Ectodermal cell (in vitro differentiated cells): Measurements from ENCODE around the gene SIGLEC5.
"Not testable (repeated sequence)": the region's sequence is repeated elsewhere in the genome, so short reads cannot be mapped to it uniquely, and the experiment has no call there.

Experiments used
- H3K27ac ChIP-seq: 2 replicates; pipeline ENCODE4 v1.7.0; 2013; ENCODE audit warnings: mild to moderate bottlenecking, low read depth, low read length; ENCODE audit not compliant: insufficient read depth, poor library complexity, severe bottlenecking
- H3K27me3 ChIP-seq: 2 replicates; pipeline ENCODE4 v1.7.0; 2013; ENCODE audit warnings: mild to moderate bottlenecking, low read length; ENCODE audit not compliant: insufficient read depth, control insufficient read depth, poor library complexity, severe bottlenecking
- H3K36me3 ChIP-seq: one replicate; pipeline ENCODE4 v1.7.0; 2013; ENCODE audit warnings: low read length; ENCODE audit not compliant: control insufficient read depth, insufficient read depth
- H3K4me1 ChIP-seq: one replicate; pipeline ENCODE4 v1.7.0; 2013; ENCODE audit warnings: low read length; ENCODE audit not compliant: control insufficient read depth, insufficient read depth
- H3K4me3 ChIP-seq: 2 replicates; pipeline ENCODE4 v1.7.0; 2013; ENCODE audit warnings: low read depth, low read length, control low read depth; ENCODE audit not compliant: insufficient read depth
- H3K9me3 ChIP-seq: 2 replicates; pipeline ENCODE4 v1.7.0; 2013; ENCODE audit warnings: mild to moderate bottlenecking, low read length, moderate library complexity; ENCODE audit not compliant: control insufficient read depth
- WGBS, 2 experiments: methylation state at CpG; one replicate each; pipeline ENCODE4 v1.1.7; 2013; ENCODE audit warnings: missing lambda C conversion rate in 2 of 2; 5-methylcytosine and 5-hydroxymethylcytosine counted together

The SIGLEC5 gene

GRCh38 chr19:51652266-51652665 is 22.1 kb upstream of the SIGLEC5 start:
- no peaks in the 10 kb centered on the region for H3K9me3 ChIP-seq
- H3K27ac ChIP-seq, result no peak overlapping the region
- no peaks in the 10 kb centered on the region for H3K4me1 ChIP-seq
- H3K4me3 ChIP-seq, result no peak overlapping the region
- H3K27me3 ChIP-seq, result no peaks in the 10 kb centered on the region
- WGBS, 2 experiments, result 64 to 68% methylated on average over 4 of the region's 4 CpGs
- no peaks in the 10 kb centered on the region for H3K36me3 ChIP-seq

DNA sequence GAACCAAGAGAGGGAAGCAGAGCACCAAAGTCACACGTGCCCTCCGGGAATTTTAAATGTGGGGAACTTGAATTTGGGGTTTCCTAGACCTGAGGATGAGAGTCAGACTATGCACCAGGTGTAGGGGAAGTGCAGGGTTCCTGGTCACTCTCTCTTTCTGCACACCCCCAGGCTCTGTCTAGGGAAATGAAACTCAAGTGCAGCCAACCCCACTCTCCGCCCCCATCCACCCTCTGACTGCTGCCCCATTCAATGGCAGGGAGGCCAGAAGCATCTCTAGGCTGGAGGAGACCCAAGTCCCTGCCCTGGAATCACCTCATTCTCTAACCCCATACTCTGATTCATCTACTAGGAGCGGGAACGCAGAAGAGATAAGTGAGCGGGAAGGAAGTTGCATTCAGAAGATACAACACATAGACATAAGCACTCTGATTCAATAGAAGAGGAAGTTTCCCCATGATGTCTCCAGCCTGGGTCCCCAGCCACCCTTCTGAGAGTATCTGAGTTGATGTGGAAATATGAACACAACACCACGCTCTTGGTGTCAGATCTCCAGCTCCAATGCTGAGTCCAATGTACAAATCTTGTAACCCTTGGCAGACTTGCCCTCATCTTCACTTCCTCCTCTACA is 21.1 kb upstream of the SIGLEC5 start:
- H3K9me3 ChIP-seq, result no peaks in the 10 kb centered on the region
- H3K27me3 ChIP-seq, result no peaks in the 10 kb centered on the region
- H3K27ac ChIP-seq, result no peak overlapping the region
- no peaks in the 10 kb centered on the region for H3K36me3 ChIP-seq
- no peak overlapping the region for H3K4me3 ChIP-seq
- H3K4me1 ChIP-seq, result no peaks in the 10 kb centered on the region
- 71 to 82% methylated on average over 7 of the region's 7 CpGs for WGBS, 2 experiments

GRCh38 chr19:51647318-51647717 is 17.1 kb upstream of the SIGLEC5 start:
- Histone ChIP-seq H3K9me3 (no peaks in the 10 kb centered on the region), H3K27ac (no peak overlapping the region), H3K27me3 (no peaks in the 10 kb centered on the region), H3K36me3 (no peaks in the 10 kb centered on the region), H3K4me1 (no peaks in the 10 kb centered on the region), H3K4me3 (no peak overlapping the region)
- WGBS, 2 experiments, result 93 to 94% methylated on average over 6 of the region's 6 CpGs

GRCh38 chr19:51646730-51647129 is 16.5 kb upstream of the SIGLEC5 start, which contains the start of gene SIGLEC14:
Gene SIGLEC14, minus strand, starts transcription at chr19:51646825. Its CDS starts 66 bp downstream, at chr19:51646759.
- not testable (repeated sequence) for H3K27ac ChIP-seq, H3K4me3 ChIP-seq, H3K9me3 ChIP-seq, H3K27me3 ChIP-seq, H3K4me1 ChIP-seq, H3K36me3 ChIP-seq
- WGBS, 2 experiments, result 87 to 91% methylated on average over 7 of the region's 10 CpGs

GRCh38 chr19:51644636-51645271 is 14.6 kb upstream of the SIGLEC5 start:
- Histone ChIP-seq H3K9me3 (no peaks in the 10 kb centered on the region), H3K36me3 (no peaks in the 10 kb centered on the region), H3K27me3 (no peaks in the 10 kb centered on the region), H3K4me1 (no peaks in the 10 kb centered on the region), H3K27ac (no peak overlapping the region), H3K4me3 (no peak overlapping the region)
- 64% methylated on average over 10 of the region's 11 CpGs for WGBS, 2 experiments

DNA sequence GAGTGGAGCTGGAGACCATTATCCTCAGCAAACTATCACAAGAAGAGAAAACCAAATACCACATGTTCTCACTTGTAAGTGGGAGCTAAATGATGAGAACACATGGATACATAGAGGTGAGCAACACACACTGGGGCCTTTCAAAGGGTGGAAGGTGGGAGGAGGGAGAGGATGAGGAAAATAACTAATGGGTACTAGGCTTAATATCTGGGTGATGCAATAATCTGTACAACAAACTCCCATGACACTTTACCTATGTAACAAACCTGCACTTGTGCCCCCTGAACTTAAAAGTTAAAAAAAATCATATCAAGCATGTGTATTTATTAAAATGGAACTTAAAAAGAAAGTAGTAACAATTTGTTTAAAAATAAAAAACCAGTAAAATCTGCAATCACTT is 11.4 kb upstream of the SIGLEC5 start:
- H3K27me3 ChIP-seq, result no peaks in the 10 kb centered on the region
- no peaks in the 10 kb centered on the region for H3K36me3 ChIP-seq
- H3K27ac ChIP-seq, result no peak overlapping the region
- no peak overlapping the region for H3K4me3 ChIP-seq
- no peaks in the 10 kb centered on the region for H3K9me3 ChIP-seq
- H3K4me1 ChIP-seq, result no peaks in the 10 kb centered on the region

DNA sequence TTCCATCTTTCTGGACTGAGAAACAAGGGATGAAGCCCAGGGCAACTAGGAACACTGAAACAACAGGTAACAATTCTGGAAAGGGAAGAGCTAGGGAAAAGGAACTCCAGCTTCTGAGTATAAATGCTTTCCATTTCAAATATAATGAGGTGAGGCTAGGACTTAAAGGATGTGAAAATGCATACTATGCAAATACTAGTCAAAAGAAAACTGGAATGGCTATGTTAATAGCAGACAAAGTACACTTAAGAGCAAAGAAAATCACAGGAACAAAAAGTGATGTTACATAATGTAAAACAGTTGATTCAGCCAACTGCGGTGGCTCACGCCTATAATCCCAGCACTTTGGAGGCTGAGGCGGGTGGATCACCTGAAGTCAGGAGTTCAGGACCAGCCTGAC is 10.2 kb upstream of the SIGLEC5 start:
- 88% methylated on average over 3 of the region's 3 CpGs for WGBS, 2 experiments

DNA sequence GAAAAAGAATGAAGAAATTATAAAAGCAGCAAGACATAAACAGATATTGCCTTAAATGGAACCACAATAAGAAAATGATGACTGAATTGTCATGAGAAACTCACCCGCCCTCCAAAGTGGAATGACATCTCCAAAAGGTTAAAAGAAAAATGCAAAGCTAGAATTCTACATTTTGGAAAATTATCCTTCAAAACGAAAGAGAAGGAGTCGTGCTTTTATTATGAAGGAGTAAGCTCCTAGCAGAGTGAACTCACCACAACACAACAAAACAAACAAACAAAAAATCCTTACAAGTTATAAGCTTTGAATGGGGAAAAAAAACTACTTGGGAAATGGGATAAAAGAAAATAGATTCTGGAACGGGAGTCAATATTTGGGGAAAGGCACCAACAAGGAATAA is 9.7 kb upstream of the SIGLEC5 start:
- no peak overlapping the region for H3K4me3 ChIP-seq
- H3K27me3 ChIP-seq, result no peaks in the 10 kb centered on the region
- H3K36me3 ChIP-seq, result no peaks in the 10 kb centered on the region
- no peak overlapping the region for H3K27ac ChIP-seq
- no peaks in the 10 kb centered on the region for H3K9me3 ChIP-seq
- H3K4me1 ChIP-seq, result no peaks in the 10 kb centered on the region
- WGBS, 2 experiments, result 67 to 68% methylated on average over 1 to 2 of the region's 4 CpGs

More for the DNA sequence above, 10.2 kb upstream of the SIGLEC5 start:
- Histone ChIP-seq H3K27me3 (no peaks in the 10 kb centered on the region), H3K36me3 (no peaks in the 10 kb centered on the region), H3K27ac (no peak overlapping the region), H3K4me3 (no peak overlapping the region), H3K9me3 (no peaks in the 10 kb centered on the region), H3K4me1 (no peaks in the 10 kb centered on the region)

DNA sequence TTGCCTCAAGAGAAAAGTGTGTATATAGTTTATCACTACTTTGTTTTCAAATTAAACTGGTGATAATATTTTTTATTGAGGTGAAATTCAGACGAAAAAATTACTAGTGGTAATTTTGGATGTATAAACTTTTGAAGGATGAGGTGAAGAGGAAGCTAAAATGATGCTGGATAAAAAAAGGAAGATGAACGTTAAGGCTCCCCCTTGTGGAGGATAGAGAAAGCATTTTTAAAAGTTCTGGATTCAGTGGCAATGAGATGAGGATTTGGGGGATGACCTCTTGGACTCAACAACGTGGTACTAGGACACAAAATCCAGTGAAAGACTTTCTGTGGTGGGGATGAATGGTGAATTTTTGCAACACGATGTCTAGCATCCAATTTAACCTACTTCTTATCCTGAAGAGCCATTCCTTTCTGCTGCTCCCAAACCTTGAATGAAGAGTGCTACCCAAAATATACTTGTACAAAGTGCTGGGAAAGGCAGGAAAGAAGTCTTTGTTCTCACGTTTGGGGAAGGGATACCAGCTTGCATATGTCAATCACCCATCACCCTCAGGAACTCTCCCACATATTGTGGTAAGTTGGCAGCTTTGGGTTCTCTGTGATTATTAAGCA is 7.3 kb upstream of the SIGLEC5 start:
- Histone ChIP-seq H3K36me3 (no peaks in the 10 kb centered on the region), H3K4me1 (no peaks in the 10 kb centered on the region), H3K27me3 (no peaks in the 10 kb centered on the region), H3K9me3 (no peaks in the 10 kb centered on the region), H3K27ac (no peak overlapping the region), H3K4me3 (no peak overlapping the region)
- WGBS, 2 experiments, result 16 to 24% methylated on average over 2 to 3 of the region's 5 CpGs

DNA sequence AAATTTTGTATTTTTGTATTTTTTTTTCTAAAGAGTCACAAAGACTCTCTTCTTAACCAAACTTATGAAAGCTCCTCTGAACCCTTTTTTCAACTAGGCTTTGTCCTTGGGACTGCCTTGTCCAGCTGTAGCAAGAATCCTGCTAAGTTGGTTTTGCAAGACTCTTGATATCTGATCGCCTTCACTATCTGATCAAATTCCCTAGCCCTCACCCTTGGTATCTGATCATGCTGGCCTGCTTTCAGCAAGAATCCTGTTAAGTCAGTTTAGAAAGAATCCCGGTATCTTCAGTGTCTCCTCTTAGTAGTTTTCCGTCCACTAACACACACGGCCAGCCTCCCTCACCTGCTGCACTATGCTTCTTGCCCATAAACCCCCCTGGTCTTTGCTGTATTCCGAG is 1.9 kb upstream of the SIGLEC5 start:
- Histone ChIP-seq H3K4me1 (no peaks in the 10 kb centered on the region), H3K27me3 (no peaks in the 10 kb centered on the region), H3K9me3 (no peaks in the 10 kb centered on the region), H3K4me3 (no peak overlapping the region), H3K36me3 (no peaks in the 10 kb centered on the region), H3K27ac (no peak overlapping the region)
- WGBS, 2 experiments, result 89% methylated on average over 5 of the region's 5 CpGs
